Measurements from ENCODE around the gene NXPH4.

NXPH4 gene

DNA sequence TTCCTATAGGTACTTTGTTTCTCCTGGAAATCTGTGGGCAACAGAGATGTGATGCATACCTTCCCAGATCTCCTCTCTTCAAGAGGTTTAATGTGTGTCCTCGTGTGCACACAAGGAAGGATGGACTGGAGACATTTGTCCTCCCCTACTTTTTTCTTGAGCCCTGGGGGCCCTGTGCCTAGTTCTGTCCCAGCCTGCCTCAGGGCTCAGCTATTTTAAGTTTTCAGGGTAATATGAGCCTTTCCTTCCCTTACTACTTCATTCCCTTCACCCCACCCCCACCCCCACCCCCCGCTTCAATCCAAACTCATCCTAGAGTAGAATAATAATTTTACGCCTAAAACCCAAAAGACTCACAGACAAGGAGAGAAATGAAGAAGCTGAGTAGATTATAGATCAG is 33.9 kb downstream of the NXPH4 start:
- no peak for DNase-seq

DNA sequence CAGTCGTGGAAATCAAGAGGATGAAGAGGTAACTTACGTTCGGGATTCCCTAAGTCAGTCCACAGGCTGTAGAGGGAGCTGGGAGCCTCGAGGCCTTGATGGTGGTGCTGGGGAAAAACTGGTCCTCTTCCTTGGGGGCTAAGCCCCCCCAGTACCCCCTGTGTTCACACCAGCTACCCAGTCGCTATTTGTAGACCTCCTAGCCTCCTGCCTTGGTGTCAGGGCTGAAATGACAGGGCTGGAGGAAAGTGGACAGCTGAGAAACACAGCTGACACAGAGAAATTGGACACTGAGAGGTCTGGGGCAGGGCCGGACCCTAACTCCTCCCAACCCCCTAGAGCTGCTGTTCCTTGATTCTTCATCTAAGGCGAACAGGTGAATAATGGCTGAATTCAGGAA is 34.4 kb downstream of the NXPH4 start, which contains the start of gene STAC3:
Gene STAC3 (minus strand): TSS at position 232 of the 400 bp plus-strand sequence. CDS start 1,551 bp downstream, outside the sequence.
- DNase-seq, result no peak

DNA sequence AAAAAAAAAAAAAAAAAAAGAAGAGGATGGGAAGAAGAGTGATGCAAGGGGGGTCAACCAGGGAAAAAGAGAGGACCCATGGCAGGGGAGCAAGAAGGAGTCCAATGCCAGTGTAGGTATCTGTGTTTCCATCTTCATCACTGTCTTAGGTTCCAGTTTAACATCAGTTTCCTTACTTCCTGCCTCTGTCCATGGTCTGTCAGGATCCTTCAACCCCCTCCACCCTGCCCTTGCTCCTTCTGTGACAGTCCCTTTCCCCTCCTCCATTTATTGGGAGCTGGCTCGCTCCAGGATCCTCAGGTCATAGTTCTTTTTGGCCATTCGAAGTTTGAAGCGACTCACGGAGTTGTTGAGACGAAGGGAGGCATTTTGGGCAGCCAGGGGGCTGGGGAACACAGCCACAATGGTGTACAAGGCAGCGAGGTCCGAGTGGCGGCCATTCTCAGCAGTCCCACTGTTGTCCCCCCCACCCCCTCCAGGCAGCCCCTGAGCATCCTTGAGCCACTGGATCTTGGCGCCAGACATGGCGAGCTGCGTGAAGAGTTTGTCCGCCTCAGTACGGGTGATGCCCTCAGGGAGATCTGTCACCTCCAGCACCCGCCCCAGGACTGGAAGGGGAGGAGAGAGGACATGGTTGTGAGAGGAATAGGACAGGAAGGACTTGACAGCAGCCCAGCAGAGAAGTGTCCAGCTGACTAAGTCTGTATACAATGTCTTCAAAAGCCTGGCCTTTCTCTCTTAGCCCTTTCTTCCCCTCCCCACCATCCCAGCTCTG is 38.1 kb downstream of the NXPH4 start:
- no peak for DNase-seq

DNA sequence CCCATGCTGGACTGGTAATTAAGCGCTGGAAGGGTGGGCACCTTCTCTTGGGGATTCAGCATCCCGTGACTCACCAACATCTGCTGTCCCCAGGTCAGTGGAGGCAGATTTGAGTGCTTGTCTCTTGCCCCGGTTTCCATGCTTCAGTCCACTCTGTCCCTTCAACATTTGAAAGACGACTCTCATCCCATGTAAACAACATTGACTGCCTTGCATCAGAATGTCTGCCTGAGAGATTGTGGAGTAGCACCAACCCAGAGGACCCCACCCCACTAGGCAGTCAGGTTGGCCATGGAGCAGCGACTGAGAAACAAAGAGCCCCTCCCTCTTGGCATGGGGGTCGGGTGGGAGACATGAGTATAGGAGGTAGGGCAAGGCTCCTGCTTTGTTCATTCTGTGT is 39.3 kb downstream of the NXPH4 start:
- DNase-seq, result no peak

DNA sequence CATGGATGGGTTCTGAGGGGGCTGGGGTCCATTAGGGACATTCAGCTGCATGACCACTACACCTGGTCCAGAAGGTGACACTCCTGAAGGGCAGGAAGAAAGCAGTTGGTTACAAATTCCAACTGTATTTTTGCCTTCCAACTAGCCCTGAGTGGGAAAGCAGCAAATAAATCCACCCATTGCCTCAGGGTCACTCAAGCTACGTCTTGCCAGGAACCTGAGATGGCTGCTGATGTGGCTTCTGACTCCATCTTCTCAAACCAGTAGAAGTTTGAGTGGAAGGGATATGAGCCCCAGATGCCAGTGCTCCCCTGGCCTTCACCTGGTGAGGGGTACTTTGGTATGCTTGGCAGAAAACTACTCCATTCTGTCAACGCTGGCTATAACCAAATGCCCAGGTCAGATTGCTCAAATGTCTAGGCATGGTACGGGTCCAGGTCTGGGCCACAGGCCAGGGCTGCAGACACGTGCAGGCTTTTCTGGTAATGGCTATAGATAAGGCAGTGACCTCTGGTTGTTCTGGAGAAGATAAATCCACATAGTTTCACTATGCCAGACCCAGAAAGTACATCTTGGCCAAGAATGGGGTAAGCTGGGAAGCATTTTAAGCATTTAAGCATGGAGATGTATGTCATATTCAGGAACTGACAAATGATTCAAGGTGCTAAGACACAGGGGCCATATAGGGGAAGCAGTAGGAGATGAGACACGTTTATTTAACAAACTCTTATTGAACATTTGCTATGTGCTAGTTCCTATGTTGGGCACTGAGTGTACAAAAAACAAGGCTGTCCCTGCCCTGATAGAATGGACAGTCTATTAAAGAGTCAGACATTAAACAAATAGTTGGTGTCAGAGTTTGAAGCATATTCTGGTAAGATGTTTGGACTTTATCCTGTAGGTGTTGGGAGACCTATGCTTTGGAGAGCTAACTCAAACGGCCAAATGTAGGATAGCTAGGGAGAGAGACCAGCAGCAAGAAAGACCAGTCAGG is 42.7 kb downstream of the NXPH4 start:
- no peak for DNase-seq

DNA sequence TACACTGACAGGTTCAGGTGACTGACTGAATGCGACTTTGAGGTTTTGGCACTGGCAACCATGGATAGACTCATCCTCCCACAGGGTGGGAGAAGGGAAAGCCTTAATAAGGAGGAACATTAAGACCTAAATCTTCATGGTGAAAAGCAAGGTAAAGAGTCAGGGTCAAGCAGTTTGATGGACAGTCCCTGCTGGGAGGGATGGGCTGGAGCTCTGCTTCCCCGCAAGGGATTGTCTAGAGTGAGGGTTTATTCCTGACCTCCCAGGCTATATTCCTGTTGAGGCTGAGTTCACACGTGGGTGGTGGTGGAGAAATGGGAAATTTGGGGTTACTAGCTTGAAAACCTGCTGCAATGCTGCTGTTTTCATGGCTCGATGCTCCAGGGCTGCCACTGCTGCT is 43.8 kb downstream of the NXPH4 start:
- no peak for DNase-seq

DNA sequence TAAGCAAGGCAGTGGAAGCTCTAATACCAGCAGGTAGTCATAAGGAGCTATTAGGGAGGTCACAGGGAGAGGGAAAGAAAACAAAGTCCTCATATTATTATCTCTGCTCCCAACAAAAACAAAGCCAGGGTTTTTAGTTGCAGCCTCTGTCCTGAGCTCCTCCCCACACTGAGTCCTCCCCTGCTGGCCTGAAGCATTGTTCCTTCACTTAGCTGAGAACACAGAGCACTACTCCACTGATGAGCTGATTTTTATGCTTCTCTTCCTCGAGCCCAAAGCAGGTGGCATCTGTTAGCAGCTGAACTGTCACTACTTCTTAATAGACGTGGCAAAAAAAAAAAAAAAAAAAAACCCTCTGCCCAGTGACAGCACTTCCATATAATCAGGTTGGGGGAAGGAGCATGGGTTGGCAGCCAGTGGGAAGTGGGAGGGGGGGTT is 44.9 kb downstream of the NXPH4 start:
- no peak for DNase-seq

DNA sequence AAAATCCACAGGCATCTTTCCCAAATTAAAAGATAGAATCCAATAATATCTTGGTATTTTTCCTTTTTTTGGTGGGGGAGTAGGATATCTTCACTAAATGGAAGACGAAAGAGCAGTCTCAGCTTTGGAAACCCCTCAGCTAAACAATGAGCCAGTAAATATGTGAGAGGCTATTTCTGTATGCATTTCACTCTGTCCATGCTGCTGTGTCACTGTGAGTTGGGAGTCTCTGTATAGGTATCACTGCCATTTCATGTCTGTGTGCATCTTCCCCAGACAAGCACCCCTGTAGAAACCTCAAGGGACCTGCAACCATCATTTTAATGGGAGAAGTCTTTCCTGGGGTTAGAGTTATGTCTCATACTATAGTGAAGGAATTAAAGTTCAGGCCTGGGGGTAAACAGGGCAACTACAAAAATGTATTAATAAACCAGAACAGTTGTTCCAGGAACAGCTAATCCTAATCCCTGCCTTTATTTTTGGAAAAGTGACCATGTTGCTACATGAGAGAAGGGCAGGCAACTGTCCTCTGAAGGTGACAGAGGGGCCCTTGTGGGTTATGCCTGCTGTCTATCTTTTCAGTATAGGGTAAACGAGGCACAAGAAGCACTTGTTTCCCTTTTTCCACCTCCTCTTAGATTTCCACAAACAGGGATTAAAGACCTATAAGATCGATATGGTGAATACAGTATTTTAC is 45.7 kb downstream of the NXPH4 start:
- no peak for DNase-seq

DNA sequence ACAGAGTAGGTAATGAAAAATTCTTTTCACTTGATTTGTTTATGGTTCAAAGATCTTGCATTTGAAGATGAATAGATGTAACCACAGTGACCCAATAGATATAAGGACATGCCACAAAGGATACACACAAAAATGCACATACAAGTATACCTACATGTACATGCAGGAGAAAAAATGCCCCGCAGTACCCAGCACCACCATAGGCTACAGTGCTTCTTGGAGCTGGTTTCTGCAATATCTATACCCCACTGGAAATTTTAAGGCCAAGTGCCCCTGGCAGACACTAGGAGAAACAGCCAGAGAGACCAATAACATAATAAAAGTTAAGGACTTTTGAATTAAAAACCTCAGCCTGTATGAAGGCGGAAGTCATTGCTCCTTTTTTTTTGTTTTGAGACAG is 46.5 kb downstream of the NXPH4 start:
- no peak for DNase-seq

DNA sequence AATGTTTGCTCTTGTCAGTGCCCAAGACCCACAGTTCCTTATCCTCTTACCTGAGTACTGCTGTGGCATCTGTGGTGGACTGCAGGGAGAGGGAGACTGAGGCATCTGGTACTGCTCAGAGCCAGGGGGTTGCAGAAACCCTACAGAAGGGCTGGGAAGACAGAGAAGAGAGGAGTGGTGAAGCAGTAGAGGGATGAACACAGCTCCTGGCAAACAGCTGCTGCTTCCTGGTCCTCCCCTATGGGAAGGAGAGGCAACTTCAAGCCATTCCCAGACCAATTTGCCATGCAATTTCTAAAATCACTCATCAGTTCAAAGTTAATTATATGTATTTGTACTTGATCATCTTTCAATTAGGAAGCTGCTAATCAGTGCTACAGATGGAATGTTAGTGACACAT is 50.1 kb downstream of the NXPH4 start:
- no peak for DNase-seq

DNA sequence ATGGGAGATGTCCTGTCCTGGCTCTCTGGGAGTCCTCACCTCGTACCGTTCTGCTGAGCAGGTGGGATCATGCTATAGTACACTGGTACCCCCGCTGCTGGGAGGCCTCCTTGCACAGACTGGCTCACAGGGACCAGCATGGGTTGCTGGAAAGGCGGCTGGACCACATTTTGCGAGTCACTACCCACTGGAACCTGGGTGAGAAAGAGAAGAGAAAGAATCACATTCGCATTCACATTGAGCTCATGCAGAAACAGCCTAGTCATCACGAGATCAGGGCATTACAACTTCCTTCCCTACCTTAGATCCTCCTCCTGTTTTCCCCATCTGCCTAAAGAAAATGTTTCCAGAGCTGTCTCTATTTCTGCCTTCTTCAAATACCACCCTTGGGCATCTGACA is 51.7 kb downstream of the NXPH4 start:
- no peak for DNase-seq

DNA sequence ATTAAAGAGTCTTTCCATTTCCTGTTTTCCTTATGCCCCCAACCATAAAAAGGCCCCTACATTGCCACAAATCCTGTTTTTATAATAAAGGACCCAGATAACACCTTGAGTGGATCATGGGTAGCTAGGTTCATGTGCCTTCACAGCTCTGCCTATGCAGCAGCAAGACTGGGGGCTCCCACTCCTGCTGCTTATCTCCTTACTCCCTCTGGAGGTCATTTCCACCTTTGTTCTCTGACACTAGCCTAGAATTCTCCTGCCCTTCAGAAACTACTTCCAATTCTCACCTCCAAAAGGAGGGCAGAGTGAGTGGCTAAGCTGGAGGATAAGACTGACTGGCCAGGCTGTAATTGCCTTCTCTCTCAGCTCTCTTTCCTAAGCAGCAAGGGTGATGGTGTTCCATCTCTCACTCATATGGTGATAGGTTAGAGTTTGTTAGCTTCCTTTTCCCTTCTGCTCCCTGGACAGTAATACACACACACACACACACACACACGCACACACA is 54.4 kb downstream of the NXPH4 start:
- no peak for DNase-seq

DNA sequence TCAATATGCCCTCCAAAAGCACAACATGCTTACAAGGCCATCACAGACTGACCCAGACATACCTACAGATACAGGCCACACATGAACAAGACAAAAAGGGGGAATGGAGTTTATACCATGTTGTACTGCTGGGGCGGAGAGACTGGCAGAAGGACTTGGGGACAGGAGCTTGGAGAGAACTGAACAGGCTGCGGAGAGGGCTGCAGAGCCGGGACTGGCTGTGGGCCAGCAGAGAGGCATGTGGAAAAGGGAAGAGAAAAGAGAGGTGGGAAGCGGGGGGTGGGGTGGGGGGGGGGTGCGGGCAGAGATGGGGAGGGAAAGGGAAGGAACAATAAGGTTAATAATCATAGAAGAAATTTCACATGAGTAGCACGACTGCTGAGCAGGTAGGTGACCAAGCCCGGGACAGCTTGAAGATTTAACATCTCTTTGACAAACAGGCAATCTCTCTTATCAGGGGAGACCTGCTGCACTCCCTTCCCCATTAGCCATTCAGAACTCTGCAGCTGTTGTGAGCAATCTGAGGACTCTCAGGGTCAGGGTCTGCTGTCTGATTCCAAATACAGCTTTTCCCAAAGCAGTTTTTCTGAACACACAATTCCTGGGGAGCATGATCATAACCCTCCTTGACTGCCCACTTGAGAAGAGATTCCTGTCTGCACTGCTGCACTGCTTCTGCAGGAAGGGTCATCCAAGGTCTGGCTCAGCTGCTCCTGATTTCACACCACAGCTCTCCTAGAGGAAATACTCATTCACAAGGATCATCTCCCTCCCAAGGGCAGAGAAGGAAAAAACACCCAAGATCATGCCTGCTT is 56.0 kb downstream of the NXPH4 start:
- no peak for DNase-seq

DNA sequence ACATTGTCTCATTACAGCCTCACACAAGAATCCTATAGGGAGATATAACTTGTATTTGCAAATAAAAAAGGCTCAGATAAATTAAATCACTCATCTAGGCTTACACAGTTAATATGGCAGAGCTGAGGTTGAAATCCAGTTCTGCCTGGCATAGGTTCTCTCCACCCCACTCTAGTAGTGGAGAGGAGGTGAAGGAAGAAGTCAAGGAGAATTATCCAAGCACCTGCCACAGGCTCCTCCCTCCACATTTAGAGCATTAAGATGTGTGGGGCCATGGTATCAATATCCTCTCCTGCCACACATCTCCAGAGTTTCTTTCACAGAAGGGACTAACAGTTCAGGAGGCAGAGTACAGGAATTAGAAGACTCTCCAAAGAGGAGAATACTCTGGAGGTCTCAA is 56.9 kb downstream of the NXPH4 start:
- no peak for DNase-seq

Measured in NCI-H2081 treated with DMSO at 0.1 percent for 48 hours (cell line).